OCI-LY3 (cell line): ENCODE measurements around the gene CCDC120.

Source experiments
- CTCF ChIP-seq: fragments of 200-600, 300-600 bp; sonication (generic); IDR thresholded peaks from 2 replicates; pipeline ENCODE4 v1.5.1; 2014; ENCODE audit warnings: antibody characterized with exemption, low read length, low read depth
- EZH2phosphoT487 ChIP-seq: fragments of 200-600 bp; shearing (Covaris generic); IDR thresholded peaks from 2 replicates; pipeline ENCODE4 v1.6.1; 2018; ENCODE audit warnings: antibody characterized with exemption, mixed run types, low read depth

- TF ChIP-seq CTCF (no peak), EZH2phosphoT487 (no peak)
Measured at GRCh38 chrX:49103637-49104036, 44.8 kb downstream of the CCDC120 start.
